ENCODE results near the gene MUC4. TPM values are rescaled to one million over a fixed set of nuclear protein-coding genes. Genes with fewer than 3 reads are reported as not detected.

Gene MUC4
- total RNA-seq, 2 donors from 2014 or later = 0.12 TPM; not detected in 1

DNA sequence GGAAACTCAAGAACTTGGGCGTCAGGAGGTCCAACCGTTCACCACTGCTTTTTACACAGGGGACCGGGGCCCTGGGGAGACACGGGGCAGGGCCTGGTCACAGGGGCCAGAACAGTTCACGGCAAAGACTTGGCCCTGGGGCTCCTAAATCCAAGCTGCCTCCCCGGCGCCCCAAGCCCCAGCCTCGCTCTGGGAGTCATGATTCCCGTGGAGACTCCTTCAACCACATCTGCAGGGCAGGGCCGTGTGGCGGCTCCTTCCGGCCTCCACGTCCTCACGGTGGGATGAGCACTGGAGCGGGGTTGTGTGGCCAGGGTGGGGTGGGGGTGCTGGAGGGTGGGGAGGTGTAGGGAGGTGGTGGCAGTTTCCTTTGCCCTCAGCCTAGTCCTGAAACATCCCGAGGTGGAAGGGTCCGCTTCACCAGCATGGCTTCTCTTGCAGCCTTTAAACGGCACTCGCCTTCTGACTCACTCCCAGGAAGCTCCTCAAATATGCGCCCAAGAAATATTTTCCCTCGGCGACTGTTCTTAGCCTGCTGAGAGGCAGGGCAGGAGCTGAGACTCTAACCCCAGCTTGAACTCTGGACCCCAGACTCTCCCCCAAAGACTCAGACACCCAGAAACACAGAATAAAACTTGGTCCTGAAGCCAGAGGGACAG lies 1.8 kb downstream of the MUC4 start:
- TF ChIP-seq, protein P1, sequence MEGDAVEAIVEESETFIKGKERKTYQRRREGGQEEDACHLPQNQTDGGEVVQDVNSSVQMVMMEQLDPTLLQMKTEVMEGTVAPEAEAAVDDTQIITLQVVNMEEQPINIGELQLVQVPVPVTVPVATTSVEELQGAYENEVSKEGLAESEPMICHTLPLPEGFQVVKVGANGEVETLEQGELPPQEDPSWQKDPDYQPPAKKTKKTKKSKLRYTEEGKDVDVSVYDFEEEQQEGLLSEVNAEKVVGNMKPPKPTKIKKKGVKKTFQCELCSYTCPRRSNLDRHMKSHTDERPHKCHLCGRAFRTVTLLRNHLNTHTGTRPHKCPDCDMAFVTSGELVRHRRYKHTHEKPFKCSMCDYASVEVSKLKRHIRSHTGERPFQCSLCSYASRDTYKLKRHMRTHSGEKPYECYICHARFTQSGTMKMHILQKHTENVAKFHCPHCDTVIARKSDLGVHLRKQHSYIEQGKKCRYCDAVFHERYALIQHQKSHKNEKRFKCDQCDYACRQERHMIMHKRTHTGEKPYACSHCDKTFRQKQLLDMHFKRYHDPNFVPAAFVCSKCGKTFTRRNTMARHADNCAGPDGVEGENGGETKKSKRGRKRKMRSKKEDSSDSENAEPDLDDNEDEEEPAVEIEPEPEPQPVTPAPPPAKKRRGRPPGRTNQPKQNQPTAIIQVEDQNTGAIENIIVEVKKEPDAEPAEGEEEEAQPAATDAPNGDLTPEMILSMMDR (IDR thresholded peaks at IDR 0.05) = no peak
- H3K9me3 ChIP-seq = no peaks in the 10 kb centered on the region
- no peak overlapping the region for H3K4me3 ChIP-seq
- H3K27ac ChIP-seq = no peak overlapping the region
- no peaks in the 10 kb centered on the region for H3K4me1 ChIP-seq
- H3K27me3 ChIP-seq = peaks cover 0 to 2% of the 10 kb centered on the region in 2 donors
- no peaks in the 10 kb centered on the region for H3K36me3 ChIP-seq
- no peak for DNase-seq (ENCODE audit: low spot score)

DNA sequence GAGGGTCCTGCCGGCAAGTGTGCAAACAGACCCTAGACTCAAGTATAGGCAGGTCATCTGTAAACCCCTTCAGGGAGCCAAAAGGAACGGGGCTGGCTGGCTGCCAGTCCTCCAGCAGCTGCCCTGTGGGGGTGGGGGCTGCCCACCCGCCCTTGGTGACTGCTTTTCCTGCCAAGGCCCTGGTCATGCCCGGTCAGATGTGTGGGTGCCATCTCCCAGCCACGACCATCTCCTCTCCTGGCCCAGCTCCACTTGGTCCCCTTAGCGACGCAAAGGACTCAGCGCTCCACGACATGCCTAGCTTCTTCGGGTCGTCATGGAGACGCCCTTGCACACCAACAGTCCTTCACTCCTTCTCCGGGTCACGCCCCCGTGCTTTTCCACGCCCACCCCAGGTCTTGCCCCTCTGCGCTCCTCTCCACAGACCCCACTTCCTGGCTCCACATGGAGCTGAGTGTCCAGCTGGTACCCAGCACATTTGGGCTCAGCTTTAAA lies 2.4 kb downstream of the MUC4 start:
- TF ChIP-seq, protein P1 (IDR thresholded peaks at IDR 0.05) = no peak
- no peak overlapping the region for H3K4me3 ChIP-seq
- H3K27ac ChIP-seq = no peak overlapping the region
- peaks cover 0 to 2% of the 10 kb centered on the region in 2 donors for H3K4me1 ChIP-seq
- no peaks in the 10 kb centered on the region for H3K9me3 ChIP-seq
- DNase-seq (ENCODE audit: low spot score) = no peak
- H3K27me3 ChIP-seq = peaks cover 0 to 2% of the 10 kb centered on the region in 2 donors
- H3K36me3 ChIP-seq = no peaks in the 10 kb centered on the region

DNA sequence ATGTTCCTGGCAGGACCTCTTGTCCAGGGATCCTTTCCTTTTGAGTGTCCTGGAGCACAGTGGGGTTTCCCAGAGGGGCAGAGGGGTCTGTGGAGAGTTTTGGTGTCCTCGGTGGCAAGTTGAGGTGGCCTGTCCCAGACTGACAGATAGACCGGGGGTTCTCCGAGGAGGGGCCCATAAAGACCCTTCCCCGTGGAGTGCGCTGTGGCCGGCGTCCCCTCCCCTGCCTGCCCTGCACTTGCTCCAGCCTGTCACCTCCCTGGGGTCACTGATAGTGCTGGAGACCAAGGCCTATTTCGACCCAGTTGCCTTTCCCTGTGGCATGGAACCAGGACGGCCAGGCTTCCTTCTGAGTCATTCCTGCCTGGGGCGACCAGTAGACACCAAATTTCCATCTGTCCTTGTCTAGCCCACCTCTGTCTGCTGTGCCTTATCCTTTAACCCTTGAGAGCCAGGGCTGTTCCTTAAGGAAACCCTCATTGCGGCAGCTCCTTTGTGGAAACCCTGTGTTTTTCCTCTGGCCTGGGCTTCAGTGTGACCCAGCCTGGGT lies 2.9 kb downstream of the MUC4 start:
- no peak overlapping the region for H3K4me3 ChIP-seq
- H3K9me3 ChIP-seq = no peaks in the 10 kb centered on the region
- DNase-seq (ENCODE audit: low spot score) = no peak
- H3K27me3 ChIP-seq = peaks cover 0 to 2% of the 10 kb centered on the region in 2 donors
- H3K36me3 ChIP-seq = no peaks in the 10 kb centered on the region
- H3K4me1 ChIP-seq = peaks cover 0 to 8% of the 10 kb centered on the region in 2 donors
- no peak overlapping the region for H3K27ac ChIP-seq
- TF ChIP-seq, protein P1 (IDR thresholded peaks at IDR 0.05) = no peak

DNA sequence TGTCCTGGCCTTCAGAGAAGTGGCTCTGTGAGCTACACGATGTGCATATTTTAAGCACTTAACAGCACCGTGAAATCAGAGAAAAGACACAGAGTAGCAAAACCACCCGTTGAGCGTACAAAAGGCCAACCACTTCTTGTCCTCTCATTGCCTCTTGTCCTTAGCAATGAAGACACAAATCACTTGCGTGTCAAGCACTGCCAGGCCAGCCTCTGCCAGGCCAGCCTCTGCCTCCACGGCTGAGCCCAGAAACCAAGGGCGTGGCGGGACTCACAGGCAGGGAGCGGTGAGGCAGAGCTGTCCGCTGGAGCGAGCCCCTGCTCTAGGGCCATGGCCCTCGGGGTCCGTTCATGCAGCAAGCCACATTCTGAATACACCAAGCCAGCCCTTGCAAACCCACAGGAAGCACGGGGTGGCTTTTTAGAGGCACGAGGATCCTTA lies 4.0 kb downstream of the MUC4 start:
- H3K27me3 ChIP-seq = peaks cover 0 to 2% of the 10 kb centered on the region in 2 donors
- H3K27ac ChIP-seq = no peak overlapping the region
- H3K4me1 ChIP-seq = peaks cover 0 to 18% of the 10 kb centered on the region in 2 donors
- TF ChIP-seq, protein P1 (IDR thresholded peaks at IDR 0.05) = no peak
- no peak overlapping the region for H3K4me3 ChIP-seq
- H3K36me3 ChIP-seq = no peaks in the 10 kb centered on the region
- DNase-seq (ENCODE audit: low spot score) = no peak
- no peaks in the 10 kb centered on the region for H3K9me3 ChIP-seq

DNA sequence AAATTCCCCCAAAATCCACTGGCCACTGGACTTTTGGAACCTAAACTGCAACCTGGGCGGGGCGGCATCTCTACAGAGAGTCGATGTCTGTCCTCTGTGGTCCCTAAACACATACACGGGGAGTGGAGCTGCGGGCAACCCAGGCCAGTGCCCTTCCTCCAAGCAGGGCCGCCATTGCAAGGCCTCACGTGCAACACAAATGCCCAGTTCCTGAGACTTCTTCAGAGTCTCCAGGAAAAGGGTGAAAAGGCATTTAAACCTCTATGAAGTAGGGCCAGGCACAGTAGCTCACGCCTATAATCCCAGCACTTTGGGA lies 4.9 kb downstream of the MUC4 start:
- Histone ChIP-seq H3K4me1 (peaks cover 0 to 26% of the 10 kb centered on the region in 2 donors), H3K27me3 (no peaks in the 10 kb centered on the region), H3K36me3 (no peaks in the 10 kb centered on the region), H3K4me3 (no peak overlapping the region), H3K27ac (peak overlapping the region in 1 of 2 donors; percentile 8), H3K9me3 (no peaks in the 10 kb centered on the region)
- DNase-seq (ENCODE audit: low spot score) = no peak
- TF ChIP-seq, protein P1 (IDR thresholded peaks at IDR 0.05) = no peak
